NB4 (cell line): ENCODE results near the gene AKAP6.

ENCODE experiments used
- DNase-seq: peaks from one replicate; pipeline ENCODE4 v3.0.0; 2010; ENCODE audit warnings: low read depth
- H3K4me3 ChIP-seq: one replicate; pipeline ENCODE4 v1.5.1; 2011; ENCODE audit warnings: mild to moderate bottlenecking, low read depth, low read length, moderate library complexity
- MYC ChIP-seq: IDR thresholded peaks from 2 replicates; pipeline ENCODE4 v1.6.1; 2011; ENCODE audit warnings: low read depth, low read length
- POLR2A ChIP-seq: IDR thresholded peaks from 2 replicates; pipeline ENCODE4 v1.6.1; 2011; ENCODE audit warnings: mild to moderate bottlenecking; ENCODE audit not compliant: insufficient read length; ENCODE audit errors: extremely low read depth
- TF ChIP-seq, protein P1 (sequence below): IDR thresholded peaks from 2 replicates; pipeline ENCODE4 v1.6.1; 2011; ENCODE audit warnings: low read depth, low read length
- TF ChIP-seq, protein P2 (sequence below): IDR thresholded peaks from one replicate; pipeline ENCODE4 v1.5.1; 2012; ENCODE audit warnings: low read depth, low read length

Gene AKAP6

DNA sequence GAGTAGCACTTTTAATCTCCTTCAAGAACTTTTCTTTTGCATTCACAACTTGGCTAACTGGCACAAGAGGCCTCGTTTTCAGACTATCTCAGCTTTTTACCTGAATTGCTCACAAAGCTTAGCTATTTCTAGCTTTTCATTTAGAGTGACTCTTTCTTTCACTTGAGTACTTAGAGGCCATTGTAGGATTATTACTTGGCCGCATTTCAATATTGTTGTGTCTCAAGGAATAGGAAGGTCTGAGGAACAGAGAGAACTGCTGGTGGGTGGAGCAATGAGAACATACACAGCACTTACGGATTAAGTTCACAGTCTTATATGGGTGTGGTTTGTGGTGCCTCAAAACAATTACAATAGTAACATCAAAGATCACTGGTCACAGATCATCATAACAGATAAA is 384.8 kb downstream of the AKAP6 start:
- DNase-seq = no peak
- TF ChIP-seq, protein P1, sequence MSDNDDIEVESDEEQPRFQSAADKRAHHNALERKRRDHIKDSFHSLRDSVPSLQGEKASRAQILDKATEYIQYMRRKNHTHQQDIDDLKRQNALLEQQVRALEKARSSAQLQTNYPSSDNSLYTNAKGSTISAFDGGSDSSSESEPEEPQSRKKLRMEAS = no peak
- TF ChIP-seq, protein P2, sequence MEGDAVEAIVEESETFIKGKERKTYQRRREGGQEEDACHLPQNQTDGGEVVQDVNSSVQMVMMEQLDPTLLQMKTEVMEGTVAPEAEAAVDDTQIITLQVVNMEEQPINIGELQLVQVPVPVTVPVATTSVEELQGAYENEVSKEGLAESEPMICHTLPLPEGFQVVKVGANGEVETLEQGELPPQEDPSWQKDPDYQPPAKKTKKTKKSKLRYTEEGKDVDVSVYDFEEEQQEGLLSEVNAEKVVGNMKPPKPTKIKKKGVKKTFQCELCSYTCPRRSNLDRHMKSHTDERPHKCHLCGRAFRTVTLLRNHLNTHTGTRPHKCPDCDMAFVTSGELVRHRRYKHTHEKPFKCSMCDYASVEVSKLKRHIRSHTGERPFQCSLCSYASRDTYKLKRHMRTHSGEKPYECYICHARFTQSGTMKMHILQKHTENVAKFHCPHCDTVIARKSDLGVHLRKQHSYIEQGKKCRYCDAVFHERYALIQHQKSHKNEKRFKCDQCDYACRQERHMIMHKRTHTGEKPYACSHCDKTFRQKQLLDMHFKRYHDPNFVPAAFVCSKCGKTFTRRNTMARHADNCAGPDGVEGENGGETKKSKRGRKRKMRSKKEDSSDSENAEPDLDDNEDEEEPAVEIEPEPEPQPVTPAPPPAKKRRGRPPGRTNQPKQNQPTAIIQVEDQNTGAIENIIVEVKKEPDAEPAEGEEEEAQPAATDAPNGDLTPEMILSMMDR = no peak
- no peak overlapping the region for H3K4me3 ChIP-seq

DNA sequence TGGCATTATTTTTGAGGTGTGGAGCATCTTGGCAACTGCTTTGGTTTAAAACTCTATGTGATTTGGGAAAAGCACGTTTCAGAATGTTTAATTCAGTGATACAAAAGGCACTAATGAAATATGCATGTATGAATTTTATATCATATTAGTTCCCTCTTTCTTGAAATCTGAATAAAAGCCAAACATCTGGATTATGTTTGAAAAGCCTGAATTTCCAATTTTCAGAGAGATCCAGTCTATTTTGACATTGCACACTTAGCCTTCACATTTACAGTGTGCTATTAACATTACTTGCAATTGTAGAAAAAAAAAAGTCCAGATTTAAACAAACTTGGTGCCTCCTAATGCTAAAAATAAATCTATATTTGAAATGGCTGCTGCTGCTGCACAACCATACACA is 390.5 kb downstream of the AKAP6 start:
- DNase-seq = no peak
- no peak overlapping the region for H3K4me3 ChIP-seq
- TF ChIP-seq, protein P2 = no peak
- TF ChIP-seq MYC = no peak
- TF ChIP-seq, protein P1 = no peak
- TF ChIP-seq POLR2A = no peak

DNA sequence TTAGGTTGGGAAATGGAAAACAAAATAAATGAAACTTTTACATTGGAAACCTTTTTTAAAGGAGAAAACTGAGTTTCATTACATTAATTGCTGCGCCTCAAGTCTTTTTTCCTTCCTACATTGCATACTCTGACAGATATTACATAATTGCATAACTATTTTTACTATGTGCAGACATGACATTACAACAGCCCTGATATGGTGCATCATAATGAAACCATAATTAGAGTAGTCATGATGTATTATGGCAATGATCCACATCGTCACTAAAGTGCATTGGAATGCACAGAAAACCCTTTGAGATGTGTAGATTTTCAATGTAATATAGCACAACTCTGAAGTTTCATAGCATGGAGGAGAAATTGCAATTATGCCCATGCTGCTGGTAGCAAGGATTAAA is 391.8 kb downstream of the AKAP6 start:
- H3K4me3 ChIP-seq = no peak overlapping the region
- TF ChIP-seq, protein P1 = no peak
- no peak for DNase-seq

DNA sequence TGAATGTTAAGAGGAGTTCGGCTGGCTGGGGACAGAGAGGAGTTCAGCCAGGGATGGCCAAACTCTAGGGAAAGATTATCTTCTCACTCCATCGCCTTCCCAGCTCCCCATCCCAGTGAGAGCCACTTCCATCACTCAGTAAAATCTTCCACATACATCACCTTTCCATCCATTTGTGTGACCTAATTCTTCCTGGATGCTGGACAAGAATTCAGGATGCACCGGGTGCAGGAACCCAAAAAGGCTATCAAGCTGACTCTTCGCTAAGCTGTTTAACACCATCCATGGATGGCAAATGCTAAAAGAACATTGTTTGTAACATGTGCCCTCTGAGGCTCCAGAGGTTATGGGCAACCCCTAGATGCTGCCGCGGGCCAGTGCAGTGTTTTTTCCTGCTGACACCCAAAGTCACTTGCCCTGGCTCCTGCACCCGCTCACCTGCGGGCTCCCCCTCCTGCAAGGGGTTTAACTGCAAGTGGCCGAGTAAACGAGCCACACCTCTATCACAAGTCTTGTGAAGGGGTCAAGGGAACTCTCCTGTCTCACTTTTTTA is 393.6 kb downstream of the AKAP6 start:
- DNase-seq = no peak
- TF ChIP-seq, protein P1 = no peak
- no peak for TF ChIP-seq POLR2A
- TF ChIP-seq, protein P2 = no peak
- TF ChIP-seq MYC = no peak
- H3K4me3 ChIP-seq = no peak overlapping the region

DNA sequence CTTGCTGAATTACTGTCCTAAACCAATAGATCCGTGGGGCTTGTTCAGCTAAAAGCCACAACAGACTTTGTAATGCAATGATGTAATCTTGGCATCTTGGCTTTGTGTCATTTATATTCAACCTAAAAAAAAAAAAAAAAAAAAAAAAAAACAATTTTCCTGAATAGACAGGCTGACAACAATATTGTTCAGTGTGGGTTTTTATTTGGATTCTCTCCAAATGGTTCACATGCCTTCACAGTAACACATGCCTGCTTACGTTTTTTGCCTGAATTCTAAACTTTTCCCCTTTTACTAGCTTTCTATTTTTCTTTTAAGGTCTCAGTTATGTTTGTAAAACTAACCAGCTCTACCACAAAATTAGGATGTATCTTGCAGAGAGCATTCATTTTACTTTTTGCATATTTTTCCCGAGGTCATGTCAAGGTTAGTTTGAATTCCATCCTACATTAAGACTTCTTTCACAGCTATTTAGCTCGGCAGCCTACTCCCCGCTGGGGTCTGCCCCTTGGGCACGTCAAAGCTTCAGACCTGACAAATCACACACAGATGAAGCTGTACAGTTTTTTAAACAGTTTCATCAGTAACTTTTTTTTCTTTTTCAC is 395.9 kb downstream of the AKAP6 start:
- no peak overlapping the region for H3K4me3 ChIP-seq
- TF ChIP-seq, protein P1 = no peak
- TF ChIP-seq, protein P2 = no peak
- TF ChIP-seq POLR2A (no peak), MYC (no peak)
- DNase-seq = no peak

DNA sequence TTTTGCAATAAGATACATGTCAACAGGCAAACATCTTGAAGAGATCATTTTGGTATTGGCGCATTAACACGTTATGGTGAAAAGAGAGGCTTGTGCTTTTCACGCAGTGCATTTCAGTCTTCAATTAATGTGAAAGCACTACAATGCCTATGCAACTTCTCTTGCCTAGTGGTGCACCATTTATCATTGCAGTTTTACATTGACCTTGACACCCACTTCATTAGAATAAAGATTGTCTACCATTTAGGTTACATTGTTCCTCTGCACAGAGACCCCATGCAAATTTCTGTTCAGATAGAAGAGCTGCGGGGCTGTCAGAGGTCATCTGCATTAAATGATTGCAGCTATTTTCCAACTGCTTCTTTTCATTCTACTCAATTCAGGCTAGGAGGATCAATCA is 397.4 kb downstream of the AKAP6 start:
- DNase-seq = no peak
- TF ChIP-seq POLR2A (no peak), MYC (no peak)
- TF ChIP-seq, protein P1 = no peak
- TF ChIP-seq, protein P2 = no peak
- H3K4me3 ChIP-seq = no peak overlapping the region
